Ovary (tissue), 3 donors: ENCODE data around the gene MFN1.

Source experiments
- POLR2A ChIP-seq: fragments of 450-650 bp; IDR thresholded peaks from one replicate; pipeline ENCODE4 v1.6.1; 2017; ENCODE audit warnings: antibody characterized with exemption, mild to moderate bottlenecking, moderate library complexity
- TF ChIP-seq, protein P1 (sequence below), 3 donors: fragments of 450-650 bp in 2 of 3; fragments of 200-600 bp in 1 of 3; IDR thresholded peaks; one replicate each; pipeline versions ENCODE4 v1.5.1 to v1.8.0; 2016 to 2022; ENCODE audit warnings: antibody characterized with exemption in 3 of 3, mild to moderate bottlenecking in 1 of 3
- donor health status: DM: no; HTN: no; CAD: no.

DNA sequence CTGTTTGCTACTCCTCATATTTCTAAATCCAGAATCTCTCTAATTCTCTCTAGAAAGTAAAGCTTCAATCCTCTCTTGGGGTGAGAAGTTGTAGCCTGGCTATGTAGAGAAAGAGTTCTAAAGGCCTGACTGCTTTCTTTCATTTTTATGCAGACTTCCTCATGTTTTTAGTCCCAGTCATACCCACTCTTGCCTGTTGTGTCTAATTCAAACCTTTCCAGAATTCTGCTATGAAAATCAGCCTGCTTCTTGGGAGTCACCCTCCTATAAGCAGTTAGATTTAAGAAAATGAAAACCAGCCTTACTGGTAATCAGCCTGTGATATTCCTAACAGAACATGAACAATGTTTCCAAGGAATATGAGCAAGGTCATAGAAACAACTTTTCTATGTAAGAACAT lies 39.5 kb upstream of the MFN1 start:
- TF ChIP-seq, protein P1, sequence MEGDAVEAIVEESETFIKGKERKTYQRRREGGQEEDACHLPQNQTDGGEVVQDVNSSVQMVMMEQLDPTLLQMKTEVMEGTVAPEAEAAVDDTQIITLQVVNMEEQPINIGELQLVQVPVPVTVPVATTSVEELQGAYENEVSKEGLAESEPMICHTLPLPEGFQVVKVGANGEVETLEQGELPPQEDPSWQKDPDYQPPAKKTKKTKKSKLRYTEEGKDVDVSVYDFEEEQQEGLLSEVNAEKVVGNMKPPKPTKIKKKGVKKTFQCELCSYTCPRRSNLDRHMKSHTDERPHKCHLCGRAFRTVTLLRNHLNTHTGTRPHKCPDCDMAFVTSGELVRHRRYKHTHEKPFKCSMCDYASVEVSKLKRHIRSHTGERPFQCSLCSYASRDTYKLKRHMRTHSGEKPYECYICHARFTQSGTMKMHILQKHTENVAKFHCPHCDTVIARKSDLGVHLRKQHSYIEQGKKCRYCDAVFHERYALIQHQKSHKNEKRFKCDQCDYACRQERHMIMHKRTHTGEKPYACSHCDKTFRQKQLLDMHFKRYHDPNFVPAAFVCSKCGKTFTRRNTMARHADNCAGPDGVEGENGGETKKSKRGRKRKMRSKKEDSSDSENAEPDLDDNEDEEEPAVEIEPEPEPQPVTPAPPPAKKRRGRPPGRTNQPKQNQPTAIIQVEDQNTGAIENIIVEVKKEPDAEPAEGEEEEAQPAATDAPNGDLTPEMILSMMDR (IDR thresholded peaks at IDR 0.05): no peak
- no peak for TF ChIP-seq POLR2A
